NCI-H2171 (cell line): ENCODE measurements around the gene OCIAD1.
"Not testable (repeated sequence)": the region's sequence is repeated elsewhere in the genome, so short reads cannot be mapped to it uniquely, and the experiment has no call there.

Experiments used
- DNase-seq: peaks from one replicate; lab custom pipeline; 2025; lab: John Stamatoyannopoulos, UW

The OCIAD1 gene, protein sequence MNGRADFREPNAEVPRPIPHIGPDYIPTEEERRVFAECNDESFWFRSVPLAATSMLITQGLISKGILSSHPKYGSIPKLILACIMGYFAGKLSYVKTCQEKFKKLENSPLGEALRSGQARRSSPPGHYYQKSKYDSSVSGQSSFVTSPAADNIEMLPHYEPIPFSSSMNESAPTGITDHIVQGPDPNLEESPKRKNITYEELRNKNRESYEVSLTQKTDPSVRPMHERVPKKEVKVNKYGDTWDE

DNA sequence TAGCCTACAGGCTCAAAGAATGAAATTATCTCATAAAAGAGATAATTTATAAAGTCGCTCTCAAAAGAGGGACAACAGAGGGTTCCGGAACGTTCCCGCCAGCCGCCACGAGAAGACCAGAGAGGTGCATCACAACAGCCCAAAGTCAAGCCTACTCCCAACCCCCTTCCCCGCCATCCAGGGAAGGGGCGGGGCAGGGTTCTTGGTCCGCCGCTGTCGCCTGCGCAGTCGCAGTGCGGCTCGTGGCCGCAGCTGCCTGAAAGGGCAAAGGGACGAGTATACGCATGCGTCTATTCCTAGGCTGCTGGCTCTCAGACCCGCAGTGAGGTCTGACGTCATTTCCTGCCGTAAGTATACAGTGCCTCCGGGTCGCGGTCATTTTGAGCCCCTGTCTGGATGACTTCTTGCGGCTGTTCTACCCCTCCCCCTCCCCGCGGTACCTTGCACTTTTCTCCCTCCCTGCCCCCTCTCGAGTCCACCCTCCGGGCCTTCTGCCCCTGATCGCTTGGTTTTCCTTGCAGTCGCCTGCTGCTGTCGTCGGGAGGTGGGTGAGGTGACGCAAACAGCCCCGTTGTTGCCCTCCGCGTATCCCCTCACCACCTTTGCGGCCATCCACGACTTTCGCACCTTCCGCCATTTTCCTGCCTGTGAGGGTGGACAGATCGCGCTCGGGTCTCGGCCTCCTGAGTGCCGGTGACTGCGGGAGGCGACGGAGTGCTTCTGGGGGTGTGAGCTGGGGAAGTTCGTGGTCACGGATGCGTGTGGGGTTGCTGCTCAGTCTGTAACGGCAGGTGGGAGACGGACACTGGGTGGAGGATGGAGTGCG, at the start of gene OCIAD1:
OCIAD1 (plus strand) TSS at position 383 of the 826 bp plus-strand sequence. CDS start 1,537 bp downstream, outside the sequence.
- peak; percentile 87 for DNase-seq

DNA sequence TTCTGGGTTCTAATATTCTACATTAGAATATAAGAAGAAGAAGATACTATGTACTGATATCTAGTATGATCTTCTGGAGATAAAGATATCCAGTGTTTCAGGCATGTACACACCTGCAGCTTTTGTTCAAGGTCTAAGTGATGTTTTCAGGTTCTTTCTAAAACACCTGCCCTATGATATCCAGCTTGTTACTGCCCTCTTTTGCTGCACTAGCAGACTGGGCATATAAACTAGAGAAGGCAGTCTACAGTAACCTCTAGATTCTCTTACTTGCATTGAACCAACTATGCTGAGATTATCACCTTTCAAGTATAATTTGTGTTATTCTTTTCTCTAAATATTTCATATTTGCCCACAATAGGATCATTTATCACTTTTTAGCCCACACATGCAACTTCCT, 48.9 kb upstream of the OCIAD1 start:
- no peak for DNase-seq

DNA sequence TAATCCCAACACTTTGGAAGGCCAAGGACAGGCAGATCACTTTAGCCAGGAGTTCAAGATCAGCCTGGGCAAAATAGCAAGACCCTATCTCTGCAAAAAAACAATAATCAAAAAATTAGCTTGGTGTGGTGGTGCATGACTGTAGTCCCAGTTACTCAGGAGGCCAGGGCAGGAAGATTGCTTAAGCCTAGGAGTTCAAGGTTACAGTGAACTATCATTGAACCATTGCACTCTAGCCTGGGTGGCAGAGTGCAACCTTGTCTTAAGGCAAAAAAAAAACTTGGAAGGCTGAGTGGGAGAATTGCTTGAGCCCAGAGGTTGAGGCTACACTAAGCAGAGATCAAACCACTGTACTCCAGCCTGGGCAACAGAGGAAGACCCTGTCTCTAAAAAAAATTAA, 45.6 kb upstream of the OCIAD1 start:
- no peak for DNase-seq

DNA sequence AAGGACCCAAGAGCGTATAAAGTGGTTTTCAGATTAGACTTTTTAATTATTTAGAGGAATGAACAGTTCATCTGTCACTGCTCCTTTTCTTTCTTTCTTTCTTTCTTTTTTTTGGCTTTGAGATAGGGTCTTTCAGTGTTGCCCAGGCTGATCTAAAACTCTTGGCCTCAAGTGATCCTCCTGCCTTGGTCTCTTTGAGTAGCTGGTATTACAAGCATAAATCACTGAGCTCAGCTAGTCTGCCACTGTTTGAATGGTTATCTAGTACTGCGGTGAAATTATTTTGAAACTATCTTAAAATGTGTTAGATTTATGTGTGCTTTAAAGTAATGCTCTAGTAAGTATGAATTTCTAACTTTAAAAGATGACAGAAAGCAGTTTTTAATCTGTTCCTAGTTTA, 44.3 kb upstream of the OCIAD1 start:
- DNase-seq = no peak

DNA sequence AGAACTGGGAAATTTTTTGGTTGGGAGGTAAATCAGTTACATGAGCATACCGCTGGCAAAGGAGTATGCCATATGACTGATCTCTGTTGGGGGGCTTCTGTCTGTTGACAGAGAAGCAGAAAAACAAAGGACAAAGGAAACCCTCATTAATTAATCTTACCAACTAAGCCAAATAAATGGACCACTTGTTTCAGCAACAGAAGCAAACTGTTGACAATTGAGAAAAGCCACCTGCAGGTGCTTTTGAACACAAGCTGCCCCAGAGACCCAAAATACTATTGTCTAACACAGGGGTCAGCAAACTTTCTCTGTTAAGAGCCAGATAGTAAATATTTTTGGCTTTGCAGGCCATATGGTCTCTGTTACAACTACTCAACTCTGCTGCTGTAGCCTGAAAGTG, 43.8 kb upstream of the OCIAD1 start:
- no peak for DNase-seq

DNA sequence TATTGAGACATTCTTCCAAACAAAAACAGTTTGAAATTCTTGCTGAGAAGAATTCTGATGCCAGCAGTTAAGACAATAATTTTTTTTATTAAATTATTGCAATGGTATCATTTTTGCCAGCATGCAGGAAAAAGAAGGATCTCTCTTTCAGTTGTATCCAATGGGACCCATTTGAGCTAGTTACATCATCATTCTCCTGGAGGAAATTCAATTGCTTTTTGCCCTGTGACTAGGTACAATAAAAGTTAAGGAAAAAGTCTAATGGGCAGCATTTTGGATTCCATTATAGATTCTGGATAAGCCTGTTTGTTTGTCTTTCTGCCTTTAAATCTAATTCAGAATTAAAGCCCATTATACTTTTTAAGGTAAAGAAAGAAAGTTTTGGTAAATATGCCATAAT, 40.3 kb upstream of the OCIAD1 start:
- DNase-seq = no peak

DNA sequence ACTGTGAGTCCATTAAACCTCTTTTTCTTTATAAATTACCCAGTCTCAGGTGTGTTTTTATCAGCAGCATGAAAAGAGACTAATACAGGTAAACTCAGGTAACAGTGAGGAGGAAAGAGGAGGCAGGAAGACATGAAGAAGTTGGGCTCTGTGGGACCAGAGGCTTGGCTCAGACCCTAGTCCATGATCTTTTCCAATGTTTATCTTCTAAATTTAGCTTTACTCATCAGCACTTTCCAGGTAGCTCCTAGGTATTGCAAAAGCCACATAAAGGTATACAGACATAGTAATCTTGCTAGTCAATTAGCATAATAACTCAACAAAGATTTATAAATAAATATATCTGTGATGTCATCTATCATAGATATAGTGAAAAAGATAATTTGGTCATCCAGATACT, 39.6 kb upstream of the OCIAD1 start:
- no peak for DNase-seq

DNA sequence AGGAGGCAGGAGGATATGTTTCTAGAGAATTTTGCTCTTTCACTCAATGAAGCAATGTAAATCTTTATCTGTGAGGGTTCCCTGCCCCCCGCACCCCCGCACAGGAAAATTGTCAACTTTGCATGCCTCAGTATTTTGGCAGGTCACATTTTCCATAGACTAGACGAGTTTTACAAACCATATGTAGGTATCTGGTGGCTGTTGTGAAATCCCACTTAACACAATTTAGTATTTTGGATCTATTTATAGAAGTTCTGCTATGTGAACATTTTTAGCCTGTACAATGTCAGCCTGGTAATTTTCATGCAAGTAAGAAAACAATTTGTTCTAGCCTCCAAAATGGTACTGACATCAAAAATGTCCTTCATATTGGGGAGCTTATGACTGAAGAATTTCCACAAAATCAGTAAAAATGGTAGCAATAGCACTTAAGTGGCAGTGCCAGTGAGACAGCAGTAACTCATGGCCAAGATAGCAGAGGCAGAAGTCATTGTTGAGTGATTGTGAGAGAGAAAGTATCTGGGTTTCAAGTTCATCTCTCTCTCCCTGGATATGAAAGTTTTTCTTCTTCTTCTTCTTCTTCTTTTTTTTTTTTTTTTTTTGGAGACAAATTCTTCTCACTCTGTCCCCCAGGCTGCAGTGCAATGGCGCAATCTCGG, 38.4 kb upstream of the OCIAD1 start:
- DNase-seq = no peak

DNA sequence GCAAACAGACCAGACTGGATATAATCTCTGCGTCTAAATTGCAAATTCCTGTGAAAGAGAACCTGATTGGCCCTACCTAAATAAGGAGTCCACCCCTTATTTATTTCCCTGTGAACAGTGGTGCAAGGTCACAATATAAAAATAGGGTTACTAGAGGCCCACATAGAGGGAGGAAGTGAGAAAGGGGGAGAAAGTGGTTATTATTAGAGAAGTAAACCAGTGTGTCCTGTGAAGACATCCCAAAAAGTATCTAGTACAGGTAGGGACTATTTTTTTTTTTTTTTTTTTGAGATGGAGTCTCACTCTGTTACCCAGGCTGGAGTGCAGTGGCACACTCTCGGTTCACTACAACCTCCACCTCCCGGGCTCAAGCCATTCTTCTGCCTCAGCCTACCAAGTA, 35.8 kb upstream of the OCIAD1 start:
- DNase-seq = no peak

DNA sequence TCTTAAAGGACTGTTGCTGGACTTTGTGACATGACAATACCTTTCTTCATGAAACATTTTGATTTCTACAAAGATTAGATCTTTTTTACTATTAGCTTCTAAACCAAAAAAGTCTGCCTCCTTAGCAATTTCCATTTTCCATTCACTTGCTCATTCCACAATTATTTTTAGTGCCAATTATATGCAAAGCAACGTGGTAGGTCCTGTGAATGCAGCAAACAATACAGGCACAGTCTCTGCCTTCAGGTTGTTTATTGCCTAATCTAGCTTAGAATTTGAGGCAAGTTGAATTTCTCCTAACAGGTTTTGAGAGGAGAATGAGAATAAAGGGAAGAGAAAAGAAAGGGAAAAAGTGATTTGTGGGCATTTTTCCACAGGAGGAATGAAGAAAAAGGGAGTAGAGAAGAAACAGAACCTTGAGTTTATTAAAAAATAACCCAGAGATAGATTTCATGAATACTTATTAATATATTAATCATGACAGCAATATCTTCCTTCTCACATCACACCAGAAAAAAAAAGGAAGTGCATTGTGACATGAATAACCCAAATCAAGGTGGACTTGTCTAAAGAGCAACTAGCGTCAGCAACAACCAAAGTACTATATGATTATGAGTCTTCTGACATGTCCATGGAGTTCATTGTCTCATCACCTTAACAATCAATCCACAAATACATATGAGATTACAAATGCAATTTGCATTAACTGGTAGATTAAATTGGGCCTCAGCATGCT, 34.5 kb upstream of the OCIAD1 start:
- no peak for DNase-seq

DNA sequence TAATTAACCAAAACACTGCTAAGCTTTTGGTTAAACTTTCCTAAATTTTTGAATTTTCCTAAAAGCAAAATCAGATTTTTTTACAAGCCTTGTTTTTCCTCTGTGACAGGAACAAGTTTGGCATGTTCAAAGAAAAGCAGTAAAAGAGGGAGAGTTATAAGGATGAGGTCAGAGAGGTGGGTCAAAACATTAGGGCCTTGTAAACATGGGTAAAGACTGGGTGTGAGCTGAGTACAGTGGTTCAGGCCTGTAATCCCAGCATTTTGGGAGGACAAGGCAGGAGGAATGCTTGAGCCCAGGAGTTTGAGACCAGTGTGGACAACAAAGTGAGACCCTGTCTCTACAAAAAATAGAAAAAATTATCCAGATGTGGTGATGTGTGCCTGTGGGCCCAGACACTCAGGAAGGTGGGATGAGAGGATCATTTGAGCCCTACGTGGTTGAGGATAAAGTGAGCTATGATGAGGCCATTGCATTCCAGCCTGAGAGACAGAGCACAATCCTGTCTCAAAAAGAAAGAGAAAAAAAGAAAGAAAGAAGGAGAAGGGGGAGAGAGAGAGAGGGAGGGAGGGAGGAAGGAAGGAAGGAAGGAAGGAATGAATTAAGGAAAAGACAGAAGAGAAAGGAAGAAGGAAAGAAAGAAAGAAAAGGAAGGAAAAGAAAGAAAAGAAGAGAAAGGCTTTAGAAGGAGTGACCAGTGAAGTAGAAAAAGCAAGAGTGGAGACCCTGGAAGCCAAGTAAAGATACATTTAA, 33.8 kb upstream of the OCIAD1 start:
- DNase-seq = no peak

DNA sequence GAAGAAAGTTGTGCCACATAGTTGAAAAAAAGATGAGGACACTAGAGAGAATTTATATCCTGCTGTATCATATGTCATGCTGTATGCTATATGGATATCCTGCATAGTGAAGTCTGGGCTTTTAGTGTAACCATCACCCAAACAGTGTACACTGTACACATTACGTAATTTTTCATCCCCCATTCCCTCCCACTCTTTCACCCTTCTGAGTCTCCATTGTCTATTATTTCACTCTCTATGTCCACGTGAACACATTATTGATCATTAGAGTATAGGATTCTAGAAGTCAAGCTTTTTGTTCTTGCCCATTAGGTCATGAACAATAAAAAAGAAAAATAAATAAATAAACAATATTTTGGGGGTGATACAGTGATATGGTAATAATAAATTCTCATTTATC, 32.8 kb upstream of the OCIAD1 start:
- DNase-seq = no peak

DNA sequence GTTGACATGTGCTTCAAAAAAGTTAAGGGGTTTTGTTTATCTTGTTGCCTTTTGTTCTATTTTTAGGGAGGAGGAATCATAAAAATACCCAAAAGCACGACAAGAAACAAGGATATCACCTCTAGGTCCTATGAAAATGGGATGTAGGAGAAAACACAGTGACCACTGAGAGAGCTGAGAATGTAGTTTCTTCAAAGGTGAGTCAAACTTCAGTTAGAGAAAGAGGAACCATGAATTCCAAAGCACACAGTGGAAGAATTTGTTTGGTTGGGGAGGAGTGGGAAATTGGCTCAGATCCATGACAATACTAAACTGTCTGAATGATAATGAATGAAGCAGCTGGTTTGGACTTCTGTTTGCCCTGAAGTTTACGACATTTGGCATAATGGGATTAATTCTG, 31.7 kb upstream of the OCIAD1 start:
- DNase-seq = no peak

DNA sequence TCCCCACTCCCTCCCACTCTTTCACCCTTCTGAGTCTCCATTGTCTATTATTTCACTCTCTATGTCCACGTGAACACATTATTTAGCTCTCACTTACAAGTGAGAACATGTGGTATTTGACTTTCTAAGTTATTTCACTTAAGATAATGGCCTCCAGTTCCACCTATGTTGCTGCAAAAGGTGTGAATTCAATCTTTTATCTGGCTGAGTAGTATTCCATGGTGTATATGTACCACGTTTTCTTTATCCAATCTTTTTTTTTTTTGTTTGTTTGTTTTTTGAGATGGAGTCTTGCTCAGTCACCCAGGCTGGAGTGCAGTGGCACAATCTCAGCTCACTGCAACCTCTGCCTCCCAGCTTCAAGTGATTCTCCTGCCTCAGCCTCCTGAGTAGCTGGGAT, 30.7 kb upstream of the OCIAD1 start:
- not testable (repeated sequence) for DNase-seq

DNA sequence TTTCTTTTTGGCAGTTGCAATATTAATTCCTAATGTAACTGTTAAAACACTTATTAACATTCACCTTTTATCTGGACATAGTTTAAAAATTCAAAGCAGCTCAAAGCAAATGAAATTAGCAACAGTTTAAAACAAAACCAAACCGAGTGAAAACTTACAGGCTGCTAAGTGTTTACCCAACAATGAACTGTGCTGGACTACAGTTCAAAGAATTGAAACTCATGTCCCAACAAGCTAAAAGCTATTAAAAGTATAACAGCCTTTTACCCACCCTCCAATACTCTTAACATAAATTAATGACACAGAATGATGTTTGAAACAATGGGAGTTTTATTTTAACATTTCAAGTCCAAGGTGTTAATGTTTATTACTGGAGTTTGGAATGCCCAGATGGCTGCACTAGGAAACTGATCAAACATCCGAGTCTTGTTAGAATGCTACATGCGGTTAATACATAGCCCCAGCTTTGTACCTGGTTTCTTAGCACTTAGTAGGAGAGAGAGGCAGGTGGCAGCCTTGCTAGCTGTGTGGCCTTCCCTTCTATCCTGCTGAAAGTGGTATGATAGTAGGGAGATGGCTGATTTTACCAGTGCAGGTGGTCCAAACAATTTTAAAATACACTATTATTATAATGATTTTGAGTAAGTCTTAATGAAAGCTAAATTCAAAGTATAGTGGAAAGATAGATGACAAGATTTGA, 29.7 kb upstream of the OCIAD1 start:
- no peak for DNase-seq

DNA sequence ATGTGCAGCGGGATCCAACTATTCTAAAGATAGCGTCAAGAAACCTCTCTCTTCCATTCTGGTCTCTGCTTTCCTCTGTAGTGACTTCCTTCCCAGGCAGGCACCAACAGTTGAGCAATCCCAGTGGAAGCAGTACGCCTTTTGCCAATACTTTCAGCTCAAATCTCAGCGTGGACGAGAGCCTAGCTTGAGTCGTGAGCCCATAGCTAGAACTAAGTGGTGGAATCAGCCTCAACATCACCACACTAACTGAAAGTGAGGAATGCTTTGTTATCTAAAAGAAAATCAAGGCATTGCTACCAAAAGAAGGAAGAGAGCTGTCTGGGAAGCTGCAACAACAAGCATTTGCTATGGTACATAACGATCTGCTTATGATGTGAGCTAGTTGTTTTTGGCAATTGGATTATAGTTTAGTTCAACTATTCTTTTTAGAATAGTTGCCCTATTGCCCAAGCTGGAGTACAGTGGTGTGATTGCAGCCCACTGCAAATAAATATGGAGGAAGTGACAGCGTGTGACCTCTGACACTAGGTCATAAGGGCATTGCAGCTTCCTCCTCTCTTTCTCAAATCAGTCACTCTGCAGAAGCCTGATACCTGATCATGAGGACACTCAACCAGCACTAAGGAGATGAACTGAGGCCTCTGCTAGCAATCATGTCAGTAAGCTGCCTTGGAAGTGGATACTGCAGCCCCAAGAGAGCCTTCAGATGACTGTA, 26.1 kb upstream of the OCIAD1 start:
- DNase-seq = no peak

DNA sequence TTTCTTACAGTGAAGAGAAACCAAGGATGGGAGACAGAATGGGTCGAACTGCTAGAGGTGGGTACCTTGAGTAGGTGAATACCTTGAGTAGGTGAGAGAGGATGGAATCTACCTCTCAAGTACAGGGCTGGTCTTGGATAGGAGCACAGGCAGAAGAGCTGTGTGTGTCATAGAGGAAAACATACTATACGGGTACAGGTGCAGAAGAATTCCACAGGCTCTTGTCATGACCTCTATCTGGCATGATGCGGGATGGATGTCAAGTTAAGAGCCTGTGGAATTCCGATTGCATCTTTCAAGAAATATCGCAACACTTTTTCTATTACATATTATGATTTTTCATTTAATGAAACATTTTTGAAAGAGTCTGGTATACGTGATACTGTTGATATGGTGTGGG, 18.0 kb upstream of the OCIAD1 start:
- no peak for DNase-seq

DNA sequence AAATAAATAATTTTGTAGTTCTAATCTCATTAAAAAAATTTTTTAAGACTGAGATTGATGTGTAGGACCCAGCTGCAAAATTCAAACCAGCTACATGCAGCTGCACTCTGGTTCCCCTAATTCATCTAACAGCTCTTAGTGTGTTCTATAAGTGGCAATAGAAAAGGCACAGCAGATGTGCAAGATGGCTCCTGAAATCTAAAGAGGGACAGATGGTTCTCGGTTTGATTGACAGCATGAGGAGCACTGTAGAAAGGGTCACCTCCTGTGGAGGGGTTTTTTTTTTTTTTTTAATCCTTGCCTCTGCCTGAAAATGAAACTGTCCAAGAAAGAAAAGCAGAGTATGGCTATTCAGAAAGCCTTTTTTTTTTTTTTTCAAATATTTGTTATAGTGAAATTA, 16.9 kb upstream of the OCIAD1 start:
- peak; percentile 68 for DNase-seq

DNA sequence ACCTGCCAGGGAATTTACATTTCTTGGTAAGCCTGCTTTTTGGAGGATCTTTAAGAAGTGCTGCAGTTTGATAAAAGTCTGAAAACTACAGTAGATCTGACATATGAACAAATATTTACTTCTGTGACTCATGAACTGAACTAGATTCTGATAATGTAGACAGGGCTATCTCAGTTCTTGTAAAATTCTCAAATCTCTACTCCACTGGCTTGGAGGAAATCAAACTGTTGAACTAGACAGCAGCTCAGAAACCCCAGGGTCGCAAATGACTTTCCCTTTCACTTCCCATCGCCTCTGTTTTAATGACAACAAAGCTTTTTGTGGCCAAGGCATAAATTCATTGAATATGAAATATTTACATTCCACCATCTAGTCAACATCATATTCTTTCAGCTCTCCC, 15.4 kb upstream of the OCIAD1 start:
- DNase-seq = no peak

DNA sequence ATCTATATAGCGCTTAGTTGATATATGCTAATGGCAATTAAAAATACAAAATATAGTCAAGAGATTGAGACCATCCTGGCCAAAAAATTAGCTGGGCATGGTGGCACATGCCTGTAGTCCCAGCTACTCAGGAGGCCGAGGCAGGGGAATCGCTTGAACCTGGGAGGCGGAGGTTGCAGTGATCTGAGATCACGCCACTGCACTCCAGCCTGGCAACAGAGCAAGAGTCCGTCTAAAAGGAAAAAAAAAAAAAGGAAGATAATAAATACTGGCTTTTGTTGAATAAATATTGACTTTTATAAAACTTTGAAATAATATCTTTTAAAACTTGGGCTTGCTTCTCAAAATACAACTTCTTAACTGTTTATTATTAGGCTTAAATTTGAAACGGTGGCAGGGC, 14.6 kb upstream of the OCIAD1 start:
- not testable (repeated sequence) for DNase-seq
